ENCODE data around the gene HINT2.

DNA sequence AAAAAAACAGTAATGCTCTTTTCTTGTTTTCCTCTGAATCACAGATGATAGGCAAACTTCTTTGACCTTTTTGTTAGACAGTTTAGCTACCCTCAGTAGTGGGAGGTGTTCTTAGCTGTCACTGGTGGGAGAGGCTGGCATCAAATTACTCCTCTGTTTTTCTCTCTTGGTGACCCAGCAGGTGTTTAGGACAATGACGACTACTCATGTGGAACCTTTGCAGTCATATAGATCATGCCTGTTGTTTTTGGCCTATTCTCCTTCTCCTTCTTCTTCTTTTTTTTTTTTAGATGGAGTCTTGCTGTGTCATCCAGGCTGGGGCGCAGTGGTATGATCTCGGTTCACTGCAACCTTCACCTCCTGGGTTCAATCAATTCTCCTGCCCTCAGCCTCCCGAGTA, 38.8 kb downstream of the HINT2 start:
- TF ChIP-seq, protein P1, sequence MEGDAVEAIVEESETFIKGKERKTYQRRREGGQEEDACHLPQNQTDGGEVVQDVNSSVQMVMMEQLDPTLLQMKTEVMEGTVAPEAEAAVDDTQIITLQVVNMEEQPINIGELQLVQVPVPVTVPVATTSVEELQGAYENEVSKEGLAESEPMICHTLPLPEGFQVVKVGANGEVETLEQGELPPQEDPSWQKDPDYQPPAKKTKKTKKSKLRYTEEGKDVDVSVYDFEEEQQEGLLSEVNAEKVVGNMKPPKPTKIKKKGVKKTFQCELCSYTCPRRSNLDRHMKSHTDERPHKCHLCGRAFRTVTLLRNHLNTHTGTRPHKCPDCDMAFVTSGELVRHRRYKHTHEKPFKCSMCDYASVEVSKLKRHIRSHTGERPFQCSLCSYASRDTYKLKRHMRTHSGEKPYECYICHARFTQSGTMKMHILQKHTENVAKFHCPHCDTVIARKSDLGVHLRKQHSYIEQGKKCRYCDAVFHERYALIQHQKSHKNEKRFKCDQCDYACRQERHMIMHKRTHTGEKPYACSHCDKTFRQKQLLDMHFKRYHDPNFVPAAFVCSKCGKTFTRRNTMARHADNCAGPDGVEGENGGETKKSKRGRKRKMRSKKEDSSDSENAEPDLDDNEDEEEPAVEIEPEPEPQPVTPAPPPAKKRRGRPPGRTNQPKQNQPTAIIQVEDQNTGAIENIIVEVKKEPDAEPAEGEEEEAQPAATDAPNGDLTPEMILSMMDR (IDR thresholded peaks at IDR 0.05) = no peak
- TF ChIP-seq POLR2A (IDR thresholded peaks at IDR 0.05) = no peak

Measured in heart left ventricle (tissue), 13 donors.